ENCODE data around the gene S100A7A.

Gene S100A7A

GRCh38 chr1:153375511-153375910, 40.8 kb upstream of the S100A7A start, which contains the start of gene S100A12:
Gene S100A12 (minus strand): TSS chr1:153375621. CDS start chr1:153374592, 1,029 bp downstream.
- no peak within 1 kb of the TSS for H3K4me3 ChIP-seq (ENCODE audit: low read depth, low read length)
- no peak for TF ChIP-seq CTCF (conservative IDR thresholded peaks at IDR 0.05; ENCODE audit: low read depth, low read length)
- DNase-seq (ENCODE audit: low read depth): peak; percentile 79

GRCh38 chr1:153379591-153379990, 36.7 kb upstream of the S100A7A start:
- H3K4me3 ChIP-seq (ENCODE audit: low read depth, low read length): no peak overlapping the region
- no peak for TF ChIP-seq CTCF (conservative IDR thresholded peaks at IDR 0.05; ENCODE audit: low read depth, low read length)
- no peak for DNase-seq (ENCODE audit: low read depth)

GRCh38 chr1:153380711-153381110, 35.6 kb upstream of the S100A7A start:
- TF ChIP-seq CTCF (conservative IDR thresholded peaks at IDR 0.05; ENCODE audit: low read depth, low read length): no peak
- no peak overlapping the region for H3K4me3 ChIP-seq (ENCODE audit: low read depth, low read length)
- DNase-seq (ENCODE audit: low read depth): no peak

- no peak for TF ChIP-seq CTCF (conservative IDR thresholded peaks at IDR 0.05; ENCODE audit: low read depth, low read length)
- DNase-seq (ENCODE audit: low read depth): no peak
- no peak overlapping the region for H3K4me3 ChIP-seq (ENCODE audit: low read depth, low read length)
These were observed 31.3 kb upstream of the S100A7A start for GRCh38 chr1:153384958-153385580.

- DNase-seq (ENCODE audit: low read depth): no peak
- H3K4me3 ChIP-seq (ENCODE audit: low read depth, low read length): no peak overlapping the region
- TF ChIP-seq CTCF (conservative IDR thresholded peaks at IDR 0.05; ENCODE audit: low read depth, low read length): no peak
These were observed 29.8 kb upstream of the S100A7A start for GRCh38 chr1:153386500-153386901.

GRCh38 chr1:153387001-153387400, 29.3 kb upstream of the S100A7A start:
- no peak for TF ChIP-seq CTCF (conservative IDR thresholded peaks at IDR 0.05; ENCODE audit: low read depth, low read length)
- H3K4me3 ChIP-seq (ENCODE audit: low read depth, low read length): no peak overlapping the region
- DNase-seq (ENCODE audit: low read depth): no peak

GRCh38 chr1:153387785-153388184, 28.5 kb upstream of the S100A7A start:
- TF ChIP-seq CTCF (conservative IDR thresholded peaks at IDR 0.05; ENCODE audit: low read depth, low read length): no peak
- no peak for DNase-seq (ENCODE audit: low read depth)
- H3K4me3 ChIP-seq (ENCODE audit: low read depth, low read length): no peak overlapping the region

Data from choroid plexus epithelial cell (primary cell).